ENCODE results near the gene GIGYF1.
"Not testable (repeated sequence)": the region's sequence is repeated elsewhere in the genome, so short reads cannot be mapped to it uniquely, and the experiment has no call there.

GIGYF1 gene

GRCh38 chr7:100722480-100723212 is 28.6 kb upstream of the GIGYF1 start:
- Histone ChIP-seq H3K4me3 (ENCODE audit: low read length) (no peak overlapping the region), H3K9ac (ENCODE audit: low read length) (no peak overlapping the region)

GRCh38 chr7:100721505-100721812 is 27.4 kb upstream of the GIGYF1 start:
- Histone ChIP-seq H3K4me3 (ENCODE audit: low read length) (no peak overlapping the region), H3K9ac (ENCODE audit: low read length) (no peak overlapping the region)

More at GRCh38 chr7:100722480-100723212, 28.6 kb upstream of the GIGYF1 start:
- H3K27me3 ChIP-seq (ENCODE audit: control insufficient read depth, insufficient read depth, low read length) = peaks cover 37% of the 10 kb centered on the region
- no peaks in the 10 kb centered on the region for H3K36me3 ChIP-seq (ENCODE audit: control insufficient read depth, low read depth, low read length)
- H3K4me1 ChIP-seq (ENCODE audit: control insufficient read depth, low read depth, low read length) = no peaks in the 10 kb centered on the region
- no peak overlapping the region for H3K27ac ChIP-seq (ENCODE audit: low read length)
- no peaks in the 10 kb centered on the region for H3K9me3 ChIP-seq (ENCODE audit: control insufficient read depth, low read depth, low read length)

GRCh38 chr7:100720671-100721504 is 26.8 kb upstream of the GIGYF1 start:
- Histone ChIP-seq H3K4me3 (ENCODE audit: low read length) (peak overlapping the region; percentile 43), H3K27ac (ENCODE audit: low read length) (no peak overlapping the region), H3K27me3 (ENCODE audit: control insufficient read depth, insufficient read depth, low read length) (peaks cover 37% of the 10 kb centered on the region), H3K4me1 (ENCODE audit: control insufficient read depth, low read depth, low read length) (no peaks in the 10 kb centered on the region), H3K36me3 (ENCODE audit: control insufficient read depth, low read depth, low read length) (no peaks in the 10 kb centered on the region), H3K9me3 (ENCODE audit: control insufficient read depth, low read depth, low read length) (no peaks in the 10 kb centered on the region), H3K9ac (ENCODE audit: low read length) (no peak overlapping the region)

More at GRCh38 chr7:100721505-100721812, 27.4 kb upstream of the GIGYF1 start:
- Histone ChIP-seq H3K27ac (ENCODE audit: low read length) (no peak overlapping the region), H3K27me3 (ENCODE audit: control insufficient read depth, insufficient read depth, low read length) (peaks cover 37% of the 10 kb centered on the region), H3K9me3 (ENCODE audit: control insufficient read depth, low read depth, low read length) (no peaks in the 10 kb centered on the region), H3K4me1 (ENCODE audit: control insufficient read depth, low read depth, low read length) (no peaks in the 10 kb centered on the region), H3K36me3 (ENCODE audit: control insufficient read depth, low read depth, low read length) (no peaks in the 10 kb centered on the region)

- Histone ChIP-seq H3K36me3 (ENCODE audit: control insufficient read depth, low read depth, low read length) (no peaks in the 10 kb centered on the region), H3K4me1 (ENCODE audit: control insufficient read depth, low read depth, low read length) (no peaks in the 10 kb centered on the region), H3K27me3 (ENCODE audit: control insufficient read depth, insufficient read depth, low read length) (peaks cover 37% of the 10 kb centered on the region), H3K27ac (ENCODE audit: low read length) (no peak within 1 kb of the TSS), H3K4me3 (ENCODE audit: low read length) (peak within 1 kb of the TSS; percentile 43), H3K9me3 (ENCODE audit: control insufficient read depth, low read depth, low read length) (no peaks in the 10 kb centered on the region), H3K9ac (ENCODE audit: low read length) (no peak within 1 kb of the TSS)
Measured at GRCh38 chr7:100720279-100720670, 26.2 kb upstream of the GIGYF1 start, which contains the start of gene EPO. TSS of gene EPO (plus strand) at chr7:100720468. CDS start at chr7:100720981, 513 bp downstream.

GRCh38 chr7:100719523-100720278 is 25.7 kb upstream of the GIGYF1 start:
- Histone ChIP-seq H3K27ac (ENCODE audit: low read length) (no peak overlapping the region), H3K36me3 (ENCODE audit: control insufficient read depth, low read depth, low read length) (no peaks in the 10 kb centered on the region), H3K9ac (ENCODE audit: low read length) (no peak overlapping the region)

GRCh38 chr7:100717073-100717472 is 23.0 kb upstream of the GIGYF1 start:
- H3K9ac ChIP-seq (ENCODE audit: low read length); H3K9me3 ChIP-seq (ENCODE audit: control insufficient read depth, low read depth, low read length); H3K36me3 ChIP-seq (ENCODE audit: control insufficient read depth, low read depth, low read length); H3K4me1 ChIP-seq (ENCODE audit: control insufficient read depth, low read depth, low read length); H3K27ac ChIP-seq (ENCODE audit: low read length); H3K4me3 ChIP-seq (ENCODE audit: low read length): not testable (repeated sequence)
- peaks cover 28% of the 10 kb centered on the region for H3K27me3 ChIP-seq (ENCODE audit: control insufficient read depth, insufficient read depth, low read length)

More at GRCh38 chr7:100719523-100720278, 25.7 kb upstream of the GIGYF1 start:
- Histone ChIP-seq H3K27me3 (ENCODE audit: control insufficient read depth, insufficient read depth, low read length) (peaks cover 37% of the 10 kb centered on the region), H3K4me3 (ENCODE audit: low read length) (peak overlapping the region; percentile 43), H3K9me3 (ENCODE audit: control insufficient read depth, low read depth, low read length) (no peaks in the 10 kb centered on the region), H3K4me1 (ENCODE audit: control insufficient read depth, low read depth, low read length) (no peaks in the 10 kb centered on the region)

- no peak overlapping the region for H3K9ac ChIP-seq (ENCODE audit: low read length)
- H3K27me3 ChIP-seq (ENCODE audit: control insufficient read depth, insufficient read depth, low read length) = peaks cover 4% of the 10 kb centered on the region
- H3K27ac ChIP-seq (ENCODE audit: low read length) = no peak overlapping the region
- no peaks in the 10 kb centered on the region for H3K36me3 ChIP-seq (ENCODE audit: control insufficient read depth, low read depth, low read length)
- H3K9me3 ChIP-seq (ENCODE audit: control insufficient read depth, low read depth, low read length) = no peaks in the 10 kb centered on the region
- no peak overlapping the region for H3K4me3 ChIP-seq (ENCODE audit: low read length)
- H3K4me1 ChIP-seq (ENCODE audit: control insufficient read depth, low read depth, low read length) = no peaks in the 10 kb centered on the region
Measured at GRCh38 chr7:100714725-100715124, 20.7 kb upstream of the GIGYF1 start.

- Histone ChIP-seq H3K4me1 (ENCODE audit: control insufficient read depth, low read depth, low read length) (no peaks in the 10 kb centered on the region), H3K27ac (ENCODE audit: low read length) (no peak overlapping the region), H3K27me3 (ENCODE audit: control insufficient read depth, insufficient read depth, low read length) (no peaks in the 10 kb centered on the region), H3K9ac (ENCODE audit: low read length) (no peak overlapping the region), H3K4me3 (ENCODE audit: low read length) (no peak overlapping the region), H3K36me3 (ENCODE audit: control insufficient read depth, low read depth, low read length) (peaks cover 12% of the 10 kb centered on the region), H3K9me3 (ENCODE audit: control insufficient read depth, low read depth, low read length) (no peaks in the 10 kb centered on the region)
Measured at GRCh38 chr7:100711369-100711768, 17.3 kb upstream of the GIGYF1 start.

GRCh38 chr7:100710452-100710851 is 16.4 kb upstream of the GIGYF1 start:
- Histone ChIP-seq H3K4me3 (ENCODE audit: low read length) (no peak overlapping the region), H3K27ac (ENCODE audit: low read length) (no peak overlapping the region), H3K9me3 (ENCODE audit: control insufficient read depth, low read depth, low read length) (no peaks in the 10 kb centered on the region), H3K36me3 (ENCODE audit: control insufficient read depth, low read depth, low read length) (peaks cover 12% of the 10 kb centered on the region), H3K9ac (ENCODE audit: low read length) (no peak overlapping the region), H3K27me3 (ENCODE audit: control insufficient read depth, insufficient read depth, low read length) (no peaks in the 10 kb centered on the region), H3K4me1 (ENCODE audit: control insufficient read depth, low read depth, low read length) (no peaks in the 10 kb centered on the region)

- H3K36me3 ChIP-seq (ENCODE audit: control insufficient read depth, low read depth, low read length) = peaks cover 12% of the 10 kb centered on the region
- no peaks in the 10 kb centered on the region for H3K9me3 ChIP-seq (ENCODE audit: control insufficient read depth, low read depth, low read length)
- H3K4me3 ChIP-seq (ENCODE audit: low read length) = no peak overlapping the region
- H3K27ac ChIP-seq (ENCODE audit: low read length) = no peak overlapping the region
- no peak overlapping the region for H3K9ac ChIP-seq (ENCODE audit: low read length)
- H3K4me1 ChIP-seq (ENCODE audit: control insufficient read depth, low read depth, low read length) = no peaks in the 10 kb centered on the region
- no peaks in the 10 kb centered on the region for H3K27me3 ChIP-seq (ENCODE audit: control insufficient read depth, insufficient read depth, low read length)
Measured at GRCh38 chr7:100708395-100708794, 14.3 kb upstream of the GIGYF1 start.

- H3K9ac ChIP-seq (ENCODE audit: low read length) = peak overlapping the region; percentile 96
- H3K27ac ChIP-seq (ENCODE audit: low read length) = no peak overlapping the region
- no peaks in the 10 kb centered on the region for H3K9me3 ChIP-seq (ENCODE audit: control insufficient read depth, low read depth, low read length)
- H3K4me1 ChIP-seq (ENCODE audit: control insufficient read depth, low read depth, low read length) = no peaks in the 10 kb centered on the region
- H3K36me3 ChIP-seq (ENCODE audit: control insufficient read depth, low read depth, low read length) = peaks cover 12% of the 10 kb centered on the region
- no peaks in the 10 kb centered on the region for H3K27me3 ChIP-seq (ENCODE audit: control insufficient read depth, insufficient read depth, low read length)
- H3K4me3 ChIP-seq (ENCODE audit: low read length) = peak overlapping the region; percentile 86
Measured at GRCh38 chr7:100706672-100707311, 12.7 kb upstream of the GIGYF1 start.
